GM12872 (cell line): Measurements from ENCODE around the gene VPS26A.

Source experiments
- CTCF ChIP-seq: IDR thresholded peaks from 3 replicates; pipeline ENCODE4 v1.5.1; 2011; ENCODE audit warnings: low read depth, mild to moderate bottlenecking, low read length, moderate library complexity; ENCODE audit not compliant: insufficient read depth

Gene VPS26A

GRCh38 chr10:69180525-69181204 is 56.7 kb downstream of the VPS26A start:
- TF ChIP-seq CTCF, result no peak

GRCh38 chr10:69181433-69181832 is 57.5 kb downstream of the VPS26A start:
- no peak for TF ChIP-seq CTCF

GRCh38 chr10:69182005-69182404 is 58.0 kb downstream of the VPS26A start:
- TF ChIP-seq CTCF, result no peak

GRCh38 chr10:69186524-69186923 is 62.5 kb downstream of the VPS26A start:
- no peak for TF ChIP-seq CTCF

- TF ChIP-seq CTCF, result no peak
Observed at GRCh38 chr10:69201045-69201444, 77.1 kb downstream of the VPS26A start.

- no peak for TF ChIP-seq CTCF
Observed at GRCh38 chr10:69202332-69202731, 78.4 kb downstream of the VPS26A start.

GRCh38 chr10:69208761-69209160 is 84.8 kb downstream of the VPS26A start:
- TF ChIP-seq CTCF, result no peak
